Stomach (tissue), 9 donors: ENCODE data around the gene SECTM1. TPM values are rescaled to one million over a fixed set of nuclear protein-coding genes. Genes with fewer than 3 reads are reported as not detected.
A peak's percentile ranks its signal among the peaks of the same experiment; 100 is the strongest.

Experiments used
- DNase-seq, 2 donors: peaks; one replicate each; pipeline versions ENCODE4 v3.0.0 to v3.0.0-alpha.2; 2013 to 2019
- H3K27ac ChIP-seq, 5 donors: fragments of 200-600 bp in 4 of 5; sonication (generic) in 4 of 5; one replicate each; pipeline ENCODE4 v1.5.1; 2013 to 2019; ENCODE audit warnings: mild to moderate bottlenecking in 1 of 5, moderate library complexity in 1 of 5
- H3K27me3 ChIP-seq, 3 donors: fragments of 200-600 bp; sonication (generic); one replicate each; pipeline ENCODE4 v1.5.1; 2017 to 2019; ENCODE audit warnings: mixed run types in 1 of 3
- H3K36me3 ChIP-seq, 4 donors: fragments of 200-600 bp; sonication (generic); 1 replicate in 3 of 4; 2 replicates in 1 of 4; pipeline ENCODE4 v1.5.1; 2016 to 2019
- H3K4me1 ChIP-seq, 4 donors: fragments of 200-600 bp; sonication (generic); one replicate each; pipeline ENCODE4 v1.5.1; 2016 to 2019
- H3K4me3 ChIP-seq, 4 donors: fragments of 200-600 bp; sonication (generic) in 3 of 4; one replicate each; pipeline ENCODE4 v1.5.1; 2016 to 2019; ENCODE audit warnings: mild to moderate bottlenecking in 1 of 4
- H3K9me3 ChIP-seq, 4 donors: fragments of 200-600 bp; sonication (generic); one replicate each; pipeline ENCODE4 v1.5.1; 2016 to 2019
- EP300 ChIP-seq: sonication (generic); formaldehyde crosslinking; IDR thresholded peaks from one replicate; pipeline ENCODE4 v1.6.1; 2017; ENCODE audit warnings: antibody characterized with exemption
- POLR2A ChIP-seq, 4 donors: fragments of 450-650 bp; IDR thresholded peaks; one replicate each; pipeline ENCODE4 v1.6.1; 2016; ENCODE audit warnings: antibody characterized with exemption in 4 of 4, control low read depth in 2 of 4, mild to moderate bottlenecking in 1 of 4, moderate library complexity in 1 of 4
- POLR2AphosphoS5 ChIP-seq, 3 donors: sonication (generic); formaldehyde crosslinking; IDR thresholded peaks; one replicate each; pipeline ENCODE4 v1.6.1; 2016; ENCODE audit warnings: antibody characterized with exemption in 3 of 3
- WGBS, 5 donors: extraction: QIAGEN DNeasy Blood & Tissue Kit in 3 of 5; methylation state at CpG; one replicate each; pipeline versions ENCODE4 v1.1.5 to v1.1.7; 2013 to 2018; 5-methylcytosine and 5-hydroxymethylcytosine counted together
- intact Hi-C: fragments of 100-400 bp; cut with DNase I; formaldehyde crosslinking; loops from one replicate; pipeline ENCODE4 v1.15.1; 2023; ENCODE audit warnings: low total_unique reads
- polyA plus RNA-seq, 3 donors: library from polyadenylated mRNA; stranded (reverse); fragments of 200-250 nt; gene quantifications; one replicate each; pipeline ENCODE4 v1.2.3, GENCODE V29; 2013
- total RNA-seq, 5 donors: library from RNA; depleted of rRNA; stranded (reverse); fragments of >200 nt; gene quantifications; one replicate each; pipeline versions ENCODE4 v1.1.0 to v1.2.3, GENCODE V29; 2014 to 2016
- TF ChIP-seq, protein P1 (sequence below), 7 experiments: fragments of 450-650 bp in 4 of 7; fragments of 200-600 bp in 3 of 7; sonication (generic) in 3 of 7; IDR thresholded peaks; one replicate each; pipeline ENCODE4 v1.5.1; 2016 to 2019; ENCODE audit warnings: antibody characterized with exemption in 7 of 7, control low read depth in 2 of 7, mild to moderate bottlenecking in 1 of 7
- donor health status: healthy with polysubstance abuse.
- donor health status: Bipolar disorder and iron deficiency.
- donor health status: healthy.

SECTM1 gene
- total and polyA plus RNA-seq, 8 donors, result 1.8 to 48.8 (median 9.8) TPM

DNA sequence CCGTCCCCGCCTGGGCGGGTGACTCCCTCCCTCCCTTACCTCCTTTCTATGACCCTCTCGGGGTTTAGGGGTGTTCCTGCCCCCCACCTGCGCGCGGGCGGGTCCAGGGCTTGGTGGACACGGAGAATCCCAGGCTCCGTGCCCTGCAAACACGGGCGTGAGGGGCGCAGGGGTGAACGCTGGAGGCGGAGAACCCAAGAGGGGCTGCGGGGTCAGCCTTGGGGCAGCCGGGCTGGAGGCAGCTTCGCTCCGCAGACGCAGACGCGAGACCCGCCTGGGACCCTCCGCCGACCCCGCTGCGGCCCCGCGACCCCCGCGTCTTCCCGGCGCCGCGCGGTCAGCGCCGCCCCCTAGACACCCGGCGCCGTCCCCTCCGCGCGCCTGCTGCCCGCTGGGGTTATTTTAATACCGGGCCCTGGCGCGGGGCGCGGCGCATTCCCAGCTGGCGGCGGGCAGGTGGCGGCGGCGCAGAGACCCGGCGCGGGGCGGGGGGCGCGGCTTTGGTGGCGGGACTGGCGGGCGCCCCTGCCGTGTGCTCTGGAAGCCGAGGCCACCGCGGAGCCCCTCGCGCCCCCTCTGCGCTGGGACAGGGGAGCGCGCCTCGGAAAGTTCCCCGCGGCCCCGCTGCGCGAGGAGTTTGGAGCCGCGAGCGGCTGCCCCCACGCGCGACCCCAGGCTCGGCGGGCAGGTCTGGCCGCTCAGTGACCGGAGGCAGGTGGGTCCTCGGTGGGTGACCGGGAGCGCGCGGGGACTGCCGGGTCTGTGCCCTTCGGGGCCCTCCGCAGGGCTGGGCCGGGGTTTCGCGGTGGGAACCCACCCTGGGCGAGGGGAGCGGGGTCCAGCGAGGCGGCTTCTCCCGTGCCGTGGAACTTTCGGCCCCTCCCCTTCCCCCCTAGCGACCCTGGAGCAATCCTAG, 38.0 kb upstream of the SECTM1 start, which contains the start of gene UTS2R:
Gene UTS2R (plus strand): TSS at position 433 of the 916 bp plus-strand sequence. CDS start 2,560 bp downstream, outside the sequence.
- TF ChIP-seq POLR2A (IDR thresholded peaks at IDR 0.05) (no peak), EP300 (no peak), POLR2AphosphoS5 (IDR thresholded peaks at IDR 0.05) (no peak)
- TF ChIP-seq, protein P1, sequence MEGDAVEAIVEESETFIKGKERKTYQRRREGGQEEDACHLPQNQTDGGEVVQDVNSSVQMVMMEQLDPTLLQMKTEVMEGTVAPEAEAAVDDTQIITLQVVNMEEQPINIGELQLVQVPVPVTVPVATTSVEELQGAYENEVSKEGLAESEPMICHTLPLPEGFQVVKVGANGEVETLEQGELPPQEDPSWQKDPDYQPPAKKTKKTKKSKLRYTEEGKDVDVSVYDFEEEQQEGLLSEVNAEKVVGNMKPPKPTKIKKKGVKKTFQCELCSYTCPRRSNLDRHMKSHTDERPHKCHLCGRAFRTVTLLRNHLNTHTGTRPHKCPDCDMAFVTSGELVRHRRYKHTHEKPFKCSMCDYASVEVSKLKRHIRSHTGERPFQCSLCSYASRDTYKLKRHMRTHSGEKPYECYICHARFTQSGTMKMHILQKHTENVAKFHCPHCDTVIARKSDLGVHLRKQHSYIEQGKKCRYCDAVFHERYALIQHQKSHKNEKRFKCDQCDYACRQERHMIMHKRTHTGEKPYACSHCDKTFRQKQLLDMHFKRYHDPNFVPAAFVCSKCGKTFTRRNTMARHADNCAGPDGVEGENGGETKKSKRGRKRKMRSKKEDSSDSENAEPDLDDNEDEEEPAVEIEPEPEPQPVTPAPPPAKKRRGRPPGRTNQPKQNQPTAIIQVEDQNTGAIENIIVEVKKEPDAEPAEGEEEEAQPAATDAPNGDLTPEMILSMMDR (IDR thresholded peaks at IDR 0.05), result no peak
- intact Hi-C loops, result no loop called here
- H3K36me3 ChIP-seq, result no peaks in the 10 kb centered on the region
- no peaks in the 10 kb centered on the region for H3K9me3 ChIP-seq
- H3K4me3 ChIP-seq, result peak within 1 kb of the TSS; percentile 2 to 40 (median 28)
- no peak within 1 kb of the TSS for H3K27ac ChIP-seq
- peaks cover 20 to 45% (median 34%) of the 10 kb centered on the region in 4 donors for H3K4me1 ChIP-seq
- WGBS, 5 donors, result 4 to 11% (median 4%) methylated on average over 10 to 109 of the region's 109 CpGs
- H3K27me3 ChIP-seq, result peaks cover 17 to 90% (median 58%) of the 10 kb centered on the region in 3 donors
- peak in 1 of 2 donors; percentile 49 for DNase-seq

DNA sequence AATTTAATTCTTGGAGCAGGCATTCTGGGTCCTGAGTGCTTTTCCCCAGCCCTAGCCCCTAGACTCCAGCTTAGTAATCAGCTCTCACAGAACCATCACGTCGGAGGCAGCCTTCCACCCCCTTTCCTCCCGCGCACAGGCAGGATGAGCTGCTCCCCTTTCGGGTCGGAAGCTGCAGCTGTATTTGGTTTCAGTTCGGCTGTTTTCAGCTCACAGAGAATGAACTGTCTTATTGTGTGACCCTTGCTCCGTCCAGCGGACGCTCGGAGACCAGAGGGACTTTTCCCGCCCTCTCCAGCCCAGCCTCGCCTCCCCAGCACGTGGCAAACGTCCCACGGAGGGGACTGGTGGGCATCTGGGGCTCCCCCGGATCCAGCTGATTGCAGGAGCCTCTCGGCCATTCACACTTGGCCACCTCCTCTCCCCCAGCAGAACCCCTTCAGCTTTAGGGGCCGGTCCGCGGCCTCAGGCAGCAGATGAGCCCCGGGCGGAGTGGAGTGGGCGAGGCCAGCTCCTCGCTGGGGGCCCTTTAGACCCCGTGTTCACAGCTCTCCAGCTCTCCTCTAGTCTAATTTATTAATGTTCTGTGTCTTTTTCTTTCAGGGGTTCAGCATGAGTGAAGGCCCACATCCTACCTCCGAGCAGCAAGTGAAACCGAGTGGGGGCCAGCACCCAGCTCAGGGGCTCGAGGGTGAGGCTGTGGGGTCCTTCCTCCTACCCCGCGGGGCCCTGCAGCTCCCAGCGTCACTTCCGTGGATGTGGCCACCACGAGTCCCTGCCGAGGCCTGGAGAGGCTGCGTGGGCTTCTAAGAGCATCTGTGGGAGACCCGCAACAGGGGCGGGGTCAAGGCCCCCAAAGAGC, 37.1 kb upstream of the SECTM1 start:
- no peak overlapping the region for H3K27ac ChIP-seq
- peaks cover 17 to 81% (median 49%) of the 10 kb centered on the region in 3 donors for H3K27me3 ChIP-seq
- H3K36me3 ChIP-seq, result no peaks in the 10 kb centered on the region
- WGBS, 5 donors, result 26 to 51% (median 34%) methylated on average over 25 to 38 of the region's 38 CpGs
- intact Hi-C loops, result no loop called here
- DNase-seq, result no peak
- H3K4me1 ChIP-seq, result peaks cover 20 to 45% (median 34%) of the 10 kb centered on the region in 4 donors
- no peak for TF ChIP-seq POLR2A (IDR thresholded peaks at IDR 0.05)
- no peak for TF ChIP-seq EP300
- TF ChIP-seq POLR2AphosphoS5 (IDR thresholded peaks at IDR 0.05), result no peak
- TF ChIP-seq, protein P1 (IDR thresholded peaks at IDR 0.05), result no peak
- H3K4me3 ChIP-seq, result peak overlapping the region; percentile 2 to 40 (median 28)
- no peaks in the 10 kb centered on the region for H3K9me3 ChIP-seq

DNA sequence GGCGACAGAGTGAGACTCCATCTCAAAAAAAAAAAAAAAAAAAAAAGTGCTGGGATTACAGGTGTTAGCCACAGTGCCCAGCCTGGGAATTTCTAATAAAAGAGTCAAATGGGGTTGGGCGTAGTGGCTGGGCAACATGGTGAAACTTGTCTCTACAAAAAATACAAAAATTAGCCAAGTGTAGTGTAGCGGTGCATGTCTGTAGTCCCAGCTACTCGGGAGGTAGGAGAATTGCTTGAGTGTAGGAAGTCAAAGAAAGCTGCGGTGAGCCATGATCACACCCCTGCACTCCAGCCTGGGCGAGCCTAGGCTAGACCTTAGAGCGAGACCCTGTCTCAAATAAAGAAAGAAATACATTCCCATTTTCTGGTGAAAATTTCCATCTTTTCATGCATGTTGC, 35.6 kb upstream of the SECTM1 start:
- Histone ChIP-seq H3K27ac (no peak overlapping the region), H3K4me1 (peaks cover 20 to 34% (median 30%) of the 10 kb centered on the region in 4 donors), H3K9me3 (no peaks in the 10 kb centered on the region), H3K27me3 (peaks cover 12 to 66% (median 35%) of the 10 kb centered on the region in 3 donors), H3K4me3 (no peak overlapping the region), H3K36me3 (no peaks in the 10 kb centered on the region)
- WGBS, 5 donors, result 88 to 97% (median 95%) methylated on average over 6 to 7 of the region's 7 CpGs
- intact Hi-C loops, result no loop called here
- DNase-seq, result no peak
- TF ChIP-seq EP300 (no peak), POLR2A (IDR thresholded peaks at IDR 0.05) (no peak), POLR2AphosphoS5 (IDR thresholded peaks at IDR 0.05) (no peak)
- TF ChIP-seq, protein P1 (IDR thresholded peaks at IDR 0.05), result no peak
